GM12865 (cell line): Measurements from ENCODE around the gene ZDHHC6.

Source experiments
- DNase-seq: peaks from one replicate; pipeline ENCODE4 v3.0.0; 2010; ENCODE audit warnings: low read depth
- H3K4me3 ChIP-seq: 2 replicates; pipeline ENCODE4 v1.5.1; 2011; ENCODE audit warnings: mild to moderate bottlenecking, low read depth, low read length, control low read depth
- CTCF ChIP-seq: IDR thresholded peaks from 2 replicates; pipeline ENCODE4 v1.5.1; 2011; ENCODE audit warnings: low read length, control low read depth, low read depth, inconsistent platforms; ENCODE audit not compliant: insufficient read depth; ENCODE audit errors: missing control alignments

The ZDHHC6 gene

GRCh38 chr10:112461029-112461887, 14.5 kb upstream of the ZDHHC6 start:
- no peak for TF ChIP-seq CTCF
- no peak for DNase-seq
- no peak overlapping the region for H3K4me3 ChIP-seq

- no peak for DNase-seq
- H3K4me3 ChIP-seq: no peak overlapping the region
- no peak for TF ChIP-seq CTCF
Observed at GRCh38 chr10:112460366-112460765, 13.7 kb upstream of the ZDHHC6 start.

GRCh38 chr10:112456533-112456932, 9.8 kb upstream of the ZDHHC6 start:
- TF ChIP-seq CTCF: peak; percentile 15
- H3K4me3 ChIP-seq: no peak overlapping the region
- DNase-seq: peak; percentile 7

- no peak for TF ChIP-seq CTCF
- DNase-seq: no peak
- no peak overlapping the region for H3K4me3 ChIP-seq
Observed at GRCh38 chr10:112454910-112455779, 8.4 kb upstream of the ZDHHC6 start.

GRCh38 chr10:112448888-112449287, 2.2 kb upstream of the ZDHHC6 start:
- no peak for TF ChIP-seq CTCF
- no peak for DNase-seq
- H3K4me3 ChIP-seq: no peak overlapping the region

- DNase-seq: no peak
- TF ChIP-seq CTCF: no peak
- H3K4me3 ChIP-seq: peak overlapping the region; percentile 87
Observed at GRCh38 chr10:112447620-112447928, 860 bp upstream of the ZDHHC6 start.
